GM18868 (cell line): Measurements from ENCODE around the gene FIZ1.

ENCODE experiments used
- ATAC-seq: cut with Tn5 transposase; IDR thresholded peaks from one replicate; pipeline ENCODE4 v1.9.1; 2021; ENCODE audit warnings: mild to moderate bottlenecking, moderate library complexity; ENCODE audit not compliant: unreplicated experiment

FIZ1 gene

GRCh38 chr19:55599468-55599841, at the start of gene FIZ1:
TSS of gene FIZ1 (minus strand) at chr19:55599517. CDS start at chr19:55597865, 1,652 bp downstream.
- peak; percentile 47 for ATAC-seq

- no peak for ATAC-seq
Observed at GRCh38 chr19:55648585-55649267, 49.4 kb upstream of the FIZ1 start.

DNA sequence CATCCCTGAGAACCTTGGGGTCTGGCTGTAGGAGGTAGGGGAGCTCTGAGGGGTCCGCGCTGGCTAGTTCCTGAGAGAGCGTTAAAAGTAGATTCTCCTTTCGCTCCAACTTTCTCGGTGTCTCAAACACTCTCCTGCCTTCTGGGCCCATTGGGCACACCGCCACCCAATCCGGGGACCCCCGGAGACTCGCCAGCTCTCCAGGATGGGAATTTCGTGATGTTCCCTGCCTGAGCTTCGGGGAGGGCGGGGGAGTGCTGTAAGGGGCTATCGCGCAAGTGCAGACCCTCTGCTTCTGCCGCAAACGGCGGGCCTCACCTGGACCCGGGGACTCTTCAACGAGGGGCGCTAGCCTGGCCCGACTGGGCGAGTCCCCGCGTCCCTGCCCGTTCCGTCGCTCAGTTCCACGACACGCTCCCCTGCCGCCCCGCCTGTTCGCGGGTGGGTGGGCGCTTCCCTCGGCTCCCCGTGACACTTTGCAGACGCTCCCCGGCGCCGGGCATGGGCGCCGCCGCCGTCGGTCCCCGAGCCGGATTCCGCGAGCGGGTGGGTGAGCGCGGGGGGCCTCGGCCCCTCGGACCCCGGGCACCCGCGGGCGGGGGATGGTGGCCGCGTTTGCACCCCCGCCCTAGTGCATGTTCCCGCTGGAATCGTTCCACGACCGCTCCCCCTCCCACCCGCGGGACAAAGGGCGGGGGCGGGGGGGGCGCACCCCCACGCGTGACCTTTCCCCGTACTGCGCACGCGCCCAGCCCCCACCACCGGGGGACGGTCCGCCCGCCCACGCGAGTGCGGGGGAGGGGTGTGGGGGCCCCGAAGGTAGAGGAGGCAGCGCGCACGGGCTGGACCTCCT, 48.6 kb upstream of the FIZ1 start, which contains the start of gene CCDC106:
TSS of gene CCDC106 (plus strand) at position 481 of the 853 bp plus-strand sequence. CDS start 835 bp downstream, outside the sequence.
- no peak for ATAC-seq

DNA sequence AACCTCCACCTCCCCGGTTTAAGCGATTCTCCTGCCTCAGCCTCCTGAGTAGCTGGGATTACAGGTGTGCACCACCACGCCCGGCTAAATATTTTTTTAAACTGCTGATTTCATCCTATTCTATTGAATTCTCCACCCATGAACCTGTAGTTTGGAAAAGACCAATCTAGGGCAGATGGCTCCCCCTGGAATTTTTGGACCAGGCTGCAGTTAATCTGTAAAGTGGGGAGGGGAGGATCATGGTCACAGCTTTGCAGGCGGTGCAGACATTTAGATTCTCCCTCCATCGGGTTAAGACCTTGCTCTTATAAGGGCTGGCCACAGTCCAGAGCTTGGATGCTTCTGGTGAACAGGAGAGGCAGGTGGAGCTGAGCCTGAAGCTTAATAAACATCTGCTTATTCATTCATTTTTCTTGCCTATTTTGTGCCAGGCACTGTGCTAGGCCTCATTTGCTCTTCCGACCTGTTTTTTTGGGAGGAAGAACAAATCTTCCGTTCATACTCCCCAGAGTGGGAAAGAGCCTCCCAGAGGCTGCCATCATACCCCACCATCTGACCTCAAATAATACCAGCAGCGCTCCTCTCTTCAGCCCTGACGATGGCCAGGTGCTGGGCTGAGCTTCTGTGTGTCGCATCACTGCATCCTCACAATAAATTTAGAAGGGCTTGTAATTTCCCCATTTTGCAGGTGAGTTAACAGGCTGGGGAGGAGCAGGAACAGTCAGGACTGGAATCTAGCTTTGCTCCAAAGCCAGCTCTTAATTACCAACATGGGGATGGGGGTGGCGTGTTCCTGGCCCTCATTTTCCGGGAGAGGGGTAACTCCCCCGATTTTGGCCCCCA, 47.8 kb upstream of the FIZ1 start:
- no peak for ATAC-seq

DNA sequence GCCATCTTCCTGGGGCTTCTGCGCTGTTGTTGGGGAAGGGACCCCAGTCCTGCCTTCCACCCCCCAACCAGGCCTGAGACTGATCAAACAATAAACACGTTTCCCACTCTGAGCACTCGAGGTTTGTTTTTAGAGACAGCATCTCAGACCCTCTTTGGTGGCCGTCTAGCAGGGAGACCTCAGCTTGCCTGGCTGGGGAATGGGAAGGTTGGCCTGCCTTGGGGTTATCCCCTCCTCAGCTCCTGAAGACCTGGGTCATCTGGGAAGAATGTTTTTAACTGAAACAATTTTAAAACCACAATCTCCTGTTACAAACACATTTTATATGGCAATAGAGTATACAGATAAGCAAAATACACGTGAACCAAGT, 46.2 kb upstream of the FIZ1 start:
- no peak for ATAC-seq

- no peak for ATAC-seq
Observed at GRCh38 chr19:55644842-55645511, 45.7 kb upstream of the FIZ1 start.

DNA sequence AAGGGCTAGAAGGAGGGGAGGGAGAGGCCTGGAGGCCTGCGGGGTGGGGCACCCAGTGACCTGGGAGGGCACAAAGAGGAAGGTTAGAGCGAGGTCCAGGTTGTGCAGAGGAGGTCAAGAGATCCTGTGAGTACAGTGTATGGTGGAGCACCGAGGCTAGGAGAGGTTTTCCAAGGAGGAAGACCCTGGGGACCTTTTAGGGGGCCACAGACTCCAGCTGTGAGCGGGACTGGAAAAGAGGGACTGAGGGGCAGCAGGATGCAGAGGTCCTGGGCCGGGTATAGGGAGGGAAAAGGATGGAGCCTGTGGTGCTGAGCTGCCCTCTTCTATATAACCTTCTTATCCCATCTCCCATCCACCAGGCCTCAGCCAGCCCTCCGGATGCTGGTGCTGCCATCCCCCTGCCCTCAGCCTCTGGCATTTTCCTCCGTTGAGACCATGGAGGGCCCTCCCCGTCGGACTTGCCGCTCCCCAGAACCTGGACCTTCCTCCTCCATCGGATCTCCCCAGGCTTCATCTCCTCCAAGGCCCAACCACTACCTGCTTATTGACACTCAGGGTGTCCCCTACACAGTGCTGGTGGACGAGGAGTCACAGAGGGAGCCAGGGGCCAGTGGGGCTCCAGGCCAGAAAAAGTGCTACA, 45.0 kb upstream of the FIZ1 start:
- no peak for ATAC-seq

DNA sequence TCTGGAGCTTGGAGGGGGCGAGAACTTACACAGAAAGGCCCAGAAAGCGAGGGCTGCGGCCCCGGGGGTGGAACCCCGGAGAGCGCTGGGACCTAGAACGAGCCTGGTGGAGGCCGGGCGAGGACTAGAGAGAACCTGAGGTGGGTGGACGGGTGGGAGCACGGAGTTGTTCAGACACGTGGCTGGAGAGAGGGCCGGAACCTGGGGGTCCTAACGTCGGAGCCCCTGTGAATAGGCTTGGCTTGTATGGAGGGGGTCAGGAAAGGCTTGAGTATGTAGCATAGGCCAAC, 44.5 kb upstream of the FIZ1 start:
- no peak for ATAC-seq

GRCh38 chr19:55643003-55643886, 43.9 kb upstream of the FIZ1 start, which contains the start of gene ZNF581:
TSS of gene ZNF581 (plus strand) at chr19:55643649. CDS start at chr19:55644572, 923 bp downstream.
- ATAC-seq = peak; percentile 27

DNA sequence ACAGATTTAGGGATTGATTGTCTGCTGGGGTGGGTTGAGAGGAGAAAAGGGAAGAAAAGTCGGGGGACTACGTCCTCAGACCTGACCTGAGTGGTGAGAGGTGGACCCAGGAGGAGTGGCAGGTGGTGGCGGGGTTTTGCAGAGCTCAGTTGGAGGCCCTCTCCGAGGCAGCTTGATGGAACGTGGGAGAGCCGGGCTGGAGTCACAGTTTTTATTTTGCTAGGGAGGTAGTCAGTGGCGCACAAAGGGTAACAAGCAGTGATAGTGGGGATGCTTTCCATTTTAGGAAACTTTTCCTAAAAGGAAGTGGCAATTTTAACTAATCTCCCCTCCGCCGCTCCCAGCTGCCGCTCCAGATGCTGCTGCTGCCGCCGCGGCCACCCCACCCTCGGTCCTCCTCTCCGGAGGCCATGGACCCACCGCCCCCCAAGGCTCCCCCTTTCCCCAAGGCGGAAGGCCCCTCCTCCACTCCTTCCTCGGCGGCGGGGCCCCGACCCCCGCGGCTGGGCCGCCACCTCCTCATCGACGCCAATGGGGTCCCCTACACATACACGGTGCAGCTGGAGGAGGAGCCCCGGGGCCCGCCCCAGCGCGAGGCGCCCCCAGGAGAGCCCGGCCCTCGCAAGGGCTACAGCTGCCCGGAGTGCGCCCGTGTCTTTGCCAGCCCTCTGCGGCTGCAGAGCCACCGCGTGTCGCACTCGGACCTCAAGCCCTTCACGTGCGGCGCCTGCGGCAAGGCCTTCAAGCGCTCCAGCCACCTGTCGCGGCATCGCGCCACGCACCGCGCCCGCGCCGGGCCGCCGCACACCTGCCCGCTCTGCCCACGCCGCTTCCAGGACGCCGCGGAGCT, 43.1 kb upstream of the FIZ1 start:
- no peak for ATAC-seq

DNA sequence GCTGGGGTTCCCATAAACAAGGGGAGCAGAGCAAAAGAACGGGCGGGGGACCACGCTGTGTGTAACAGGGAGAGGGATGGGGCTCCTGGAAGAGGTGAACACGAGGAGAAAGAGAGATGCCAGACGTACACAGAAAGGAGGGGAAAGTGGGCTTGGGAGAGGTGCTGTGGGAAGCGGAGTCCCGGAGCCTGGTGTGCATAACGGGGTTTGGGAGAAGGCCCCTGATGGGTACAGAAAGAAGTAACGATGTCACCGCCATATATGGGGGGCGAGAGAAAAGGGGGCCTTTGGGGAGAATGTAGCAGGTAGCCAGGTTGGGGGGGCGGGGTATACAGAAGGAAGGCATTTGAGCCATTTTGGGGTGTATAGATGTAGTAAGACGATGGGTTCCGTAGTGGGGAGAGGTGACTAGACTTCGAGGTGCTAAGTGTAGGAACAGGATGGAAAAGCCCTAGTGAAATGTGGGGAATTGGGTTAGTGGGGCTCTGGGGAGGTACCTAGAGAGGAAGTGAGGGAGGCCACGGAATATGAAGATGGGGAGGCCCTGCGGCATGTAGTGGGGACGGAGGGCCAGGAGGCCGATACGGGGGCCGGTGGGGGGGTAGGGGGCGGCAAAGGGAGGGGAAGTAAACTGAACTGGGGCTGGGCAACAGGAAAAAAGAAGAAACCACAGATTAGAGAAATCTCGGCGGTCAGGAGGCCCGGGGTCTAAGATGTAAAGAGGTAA, 42.3 kb upstream of the FIZ1 start:
- ATAC-seq = no peak

DNA sequence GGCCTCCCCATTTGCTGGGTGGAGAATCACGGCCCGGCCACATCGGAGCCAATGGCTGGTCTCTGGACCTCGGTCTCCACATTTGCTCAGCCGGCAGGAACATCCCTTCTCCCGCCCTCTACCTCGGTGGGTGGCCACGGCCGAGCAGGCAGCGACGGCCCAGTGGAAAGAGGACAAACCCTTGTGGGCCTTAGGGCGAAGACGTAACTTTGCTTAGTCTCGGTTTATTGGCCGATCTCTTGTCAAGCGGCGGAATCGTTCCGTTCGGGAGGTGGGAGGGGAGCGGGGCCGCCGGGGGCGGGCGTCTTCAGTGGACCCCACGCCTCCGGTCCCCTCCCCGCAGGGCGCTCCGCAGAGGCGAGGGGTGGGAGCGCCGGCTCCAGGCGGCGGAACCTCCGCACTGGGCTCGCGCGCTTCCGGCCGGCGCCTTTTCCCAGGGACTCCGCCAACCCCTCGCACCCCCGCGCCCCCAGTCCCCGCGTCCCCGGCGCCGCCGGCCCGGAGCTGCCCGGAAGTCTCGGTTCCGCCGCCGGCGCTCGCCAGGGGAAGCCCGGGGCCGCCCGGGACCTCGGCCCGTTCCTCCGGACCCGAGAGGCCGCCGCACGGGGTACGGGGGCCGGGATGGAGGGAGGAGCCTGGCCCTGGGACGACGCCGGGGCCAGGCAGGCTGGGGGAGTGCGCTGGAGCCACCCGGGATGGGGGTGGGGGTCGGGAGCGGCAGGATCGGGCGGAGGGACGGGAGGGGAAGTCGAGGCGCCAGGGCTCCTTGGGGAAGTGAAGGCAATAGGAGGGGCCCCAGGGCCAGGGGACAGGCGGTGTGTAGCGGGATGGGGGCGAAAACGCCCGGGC, 41.5 kb upstream of the FIZ1 start, which contains the start of gene ZNF580:
TSS of gene ZNF580 (plus strand) at position 426 of the 849 bp plus-strand sequence. CDS start 1,507 bp downstream, outside the sequence.
- no peak for ATAC-seq

DNA sequence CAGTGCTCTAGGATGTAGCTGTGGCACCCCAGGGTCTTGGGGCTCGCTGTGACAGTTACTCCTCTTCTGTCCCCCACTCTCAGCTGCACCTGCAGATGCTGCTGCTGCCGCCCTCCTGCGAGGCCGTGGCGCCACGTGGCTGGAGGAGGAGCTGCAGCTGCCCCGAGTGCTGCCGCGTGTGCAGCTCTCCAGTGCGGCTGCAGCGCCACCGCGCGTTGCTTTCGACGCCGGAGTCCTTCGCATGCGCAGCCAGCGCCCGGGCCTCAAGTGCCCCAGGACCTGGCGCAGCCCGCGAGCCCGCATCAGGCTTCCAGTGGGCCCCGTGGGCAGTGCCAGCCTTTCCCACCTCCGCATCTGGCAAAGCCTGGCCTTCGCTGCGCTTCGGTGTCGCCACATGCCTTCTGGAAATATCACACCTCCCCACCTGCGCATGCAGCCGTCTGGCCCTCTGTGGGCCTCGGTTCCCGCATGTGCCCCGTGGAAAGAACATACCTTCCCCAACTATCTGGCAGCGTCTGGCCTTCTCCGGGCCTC, 40.8 kb upstream of the FIZ1 start:
- ATAC-seq = no peak

- ATAC-seq = no peak
Observed at GRCh38 chr19:55638864-55639359, 39.6 kb upstream of the FIZ1 start.

GRCh38 chr19:55637534-55637933, 38.2 kb upstream of the FIZ1 start:
- ATAC-seq = no peak

DNA sequence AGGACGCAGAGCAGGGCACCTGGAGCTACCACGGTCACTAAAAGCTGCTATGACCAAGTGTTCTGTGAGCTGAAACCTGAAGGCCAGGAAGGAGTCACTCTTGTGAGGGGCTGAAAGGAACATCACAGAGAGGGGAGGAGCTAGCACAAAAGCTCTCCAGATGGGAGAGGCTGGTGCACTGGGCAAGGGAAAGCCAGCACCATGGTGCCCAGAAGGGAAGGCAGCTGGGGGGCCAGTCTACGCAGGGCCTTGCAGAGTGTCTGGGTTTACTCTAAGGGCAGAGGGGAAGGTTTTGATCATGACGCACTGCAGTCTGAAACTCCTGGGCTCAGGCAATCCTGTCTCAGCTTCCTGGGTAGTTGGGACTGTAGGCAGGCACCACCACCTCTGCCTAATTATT, 37.4 kb upstream of the FIZ1 start:
- ATAC-seq = no peak
